K562 (cell line): Measurements from ENCODE around the gene SLC16A14. TPM values are rescaled to one million over a fixed set of nuclear protein-coding genes. Genes with fewer than 3 reads are reported as not detected.

Experiments
- ATAC-seq: fragments of 200-7000 bp; cut with Tn5 transposase; 3 replicates; pipeline ENCODE4 v1.9.1; 2020; ENCODE audit warnings: moderate library complexity
- BruUV-seq: library from RNA; stranded (reverse); fragments of 400-500 nt; replicated peaks from 2 replicates; lab custom pipeline; 2021; lab: Mats Ljungman, UMichigan
- CTCF ChIA-PET: fragments of 300-600 bp; formaldehyde crosslinking; extraction: SDS; loops from one replicate; lab custom pipeline; 2021; ENCODE audit warnings: low intra/inter-chr PET ratio; lab: Yijun Ruan, JAX
- POLR2A ChIA-PET: fragments of 300-600, 350-650 bp; sonication (Branson Sonifier 250); formaldehyde crosslinking; extraction: SDS; loops from one replicate; lab custom pipeline; 2021; ENCODE audit warnings: antibody characterized with exemption, inconsistent platforms; lab: Yijun Ruan, JAX
- DNase-seq, 4 experiments: peaks; one replicate each; pipeline versions ENCODE4 v3.0.0 to v3.0.0-alpha.2; 2011 to 2018; ENCODE audit warnings: low spot score in 3 of 4, mixed read lengths in 3 of 4; ENCODE audit errors: extremely low read depth in 1 of 4
- FAIRE-seq: peaks from 2 replicates; lab custom pipeline; 2011; peaks lifted over from hg19 to GRCh38; lab: Jason Lieb, UNC
- H2AFZ ChIP-seq: 2 replicates; pipeline ENCODE4 v1.6.0; 2011; ENCODE audit warnings: low read depth, low read length, control low read depth, inconsistent platforms
- H3K27ac ChIP-seq: fragments of 200-600 bp; 3 replicates; pipeline ENCODE4 v1.8.0; 2011; ENCODE audit warnings: low read depth, mild to moderate bottlenecking, control low read depth, inconsistent platforms, low read length, moderate library complexity, mixed read lengths; ENCODE audit errors: extremely low read depth
- H3K27me3 ChIP-seq, 2 experiments: fragments of 300-600 bp in 1 of 2; 2 replicates in 1 of 2; 3 replicates in 1 of 2; pipeline versions ENCODE4 v1.6.0 to v1.8.0; 2011; ENCODE audit warnings: inconsistent platforms in 2 of 2, low read length in 2 of 2, mild to moderate bottlenecking in 1 of 2, mixed read lengths in 1 of 2, moderate library complexity in 1 of 2; ENCODE audit not compliant: control insufficient read depth in 2 of 2, insufficient read depth in 2 of 2
- H3K36me3 ChIP-seq: fragments of 300-600 bp; 3 replicates; pipeline ENCODE4 v1.8.0; 2011; ENCODE audit warnings: mild to moderate bottlenecking, low read length, inconsistent platforms; ENCODE audit not compliant: control insufficient read depth, insufficient read depth
- H3K4me1 ChIP-seq, 2 experiments: fragments of 200-600 bp in 1 of 2; replicated peaks in 1 of 2; 2 replicates in 1 of 2; 3 replicates in 1 of 2; pipeline versions ENCODE4 v1.5.1 to v1.8.0; 2011; ENCODE audit warnings: inconsistent platforms in 2 of 2, low read length in 2 of 2, mild to moderate bottlenecking in 1 of 2, mixed read lengths in 1 of 2, moderate library complexity in 1 of 2; ENCODE audit not compliant: control insufficient read depth in 2 of 2, insufficient read depth in 2 of 2
- H3K4me2 ChIP-seq: 2 replicates; pipeline ENCODE4 v1.6.1; 2011; ENCODE audit warnings: low read length, control low read depth, inconsistent platforms, mixed read lengths; ENCODE audit not compliant: insufficient read depth
- H3K4me3 ChIP-seq: fragments of 200-600 bp; sonication (generic), shearing (Covaris generic); 2 replicates; pipeline ENCODE4 v1.5.1; 2016; ENCODE audit warnings: control low read depth, inconsistent platforms
- H3K79me2 ChIP-seq: fragments of 200-600 bp; 3 replicates; pipeline ENCODE4 v1.8.0; 2011; ENCODE audit warnings: low read length, inconsistent platforms; ENCODE audit not compliant: control insufficient read depth, insufficient read depth
- H3K9ac ChIP-seq, 2 experiments: 2 replicates each; pipeline versions ENCODE4 v1.6.0 to v1.6.1; 2011; ENCODE audit warnings: low read depth in 2 of 2, low read length in 2 of 2, control low read depth in 1 of 2, inconsistent platforms in 1 of 2, mild to moderate bottlenecking in 1 of 2, mixed read lengths in 1 of 2; ENCODE audit not compliant: insufficient read depth in 1 of 2
- H3K9me1 ChIP-seq: one replicate; pipeline ENCODE4 v1.6.0; 2011; ENCODE audit warnings: inconsistent platforms, mild to moderate bottlenecking, low read length, moderate library complexity; ENCODE audit not compliant: control insufficient read depth, insufficient read depth
- H3K9me3 ChIP-seq: replicated peaks from 2 replicates; pipeline ENCODE4 v1.5.1; 2011; ENCODE audit warnings: low read depth, low read length, inconsistent platforms; ENCODE audit not compliant: control insufficient read depth, insufficient read depth
- H4K20me1 ChIP-seq: replicated peaks from 2 replicates; pipeline ENCODE4 v1.6.1; 2011; ENCODE audit warnings: low read length, inconsistent platforms, mixed read lengths; ENCODE audit not compliant: control insufficient read depth, insufficient read depth
- CSDE1 ChIP-seq, 2 experiments: fragments of 450-650 bp; IDR thresholded peaks; 2 replicates each; pipeline ENCODE4 v1.6.1; 2016; ENCODE audit warnings: mild to moderate bottlenecking in 1 of 2
- HDAC6 ChIP-seq: IDR thresholded peaks from 2 replicates; pipeline ENCODE4 v1.6.1; 2012; ENCODE audit warnings: low read depth, mild to moderate bottlenecking, control low read depth, inconsistent platforms, low read length, moderate library complexity
- KDM4B ChIP-seq, 2 experiments: fragments of 450-650 bp in 1 of 2; sonication (generic) in 1 of 2; IDR thresholded peaks; 2 replicates each; pipeline ENCODE4 v1.6.1; 2016 to 2017; ENCODE audit warnings: borderline replicate concordance in 2 of 2, antibody characterized with exemption in 1 of 2, low read depth in 1 of 2, mild to moderate bottlenecking in 1 of 2
- KLF10 ChIP-seq: fragments of 250-450 bp; sonication (Bioruptor Pico); IDR thresholded peaks from 2 replicates; pipeline ENCODE4 v1.6.1; 2021; ENCODE audit warnings: matching md5 sums
- MYBL2 ChIP-seq, 2 experiments: fragments of 450-650 bp in 1 of 2; sonication (generic) in 1 of 2; formaldehyde crosslinking in 1 of 2; IDR thresholded peaks; 2 replicates each; pipeline versions ENCODE4 v1.6.1 to v1.8.1; 2017 to 2022; ENCODE audit warnings: borderline replicate concordance in 1 of 2, inconsistent platforms in 1 of 2, low read depth in 1 of 2, mild to moderate bottlenecking in 1 of 2, missing genetic modification reagents in 1 of 2, moderate library complexity in 1 of 2
- RBM25 ChIP-seq: fragments of 200-400 bp; formaldehyde crosslinking; IDR thresholded peaks from 2 replicates; pipeline ENCODE4 v1.6.1; 2018; ENCODE audit warnings: low read length, low read depth, moderate library complexity; ENCODE audit not compliant: severe bottlenecking
- TBL1XR1 ChIP-seq, 2 experiments: IDR thresholded peaks; 2 replicates each; pipeline ENCODE4 v1.6.1; 2012; ENCODE audit warnings: improper control_type of control experiment in 2 of 2, low read length in 2 of 2, mild to moderate bottlenecking in 1 of 2
- TEAD4 ChIP-seq, 2 experiments: sonication (generic) in 1 of 2; formaldehyde crosslinking in 1 of 2; IDR thresholded peaks; 2 replicates each; pipeline versions ENCODE4 v1.6.1 to v1.8.0; 2012 to 2022; ENCODE audit warnings: borderline replicate concordance in 1 of 2, inconsistent platforms in 1 of 2, low read length in 1 of 2, mild to moderate bottlenecking in 1 of 2, missing genetic modification reagents in 1 of 2
- ZC3H11A ChIP-seq: IDR thresholded peaks from 2 replicates; pipeline ENCODE4 v1.6.1; 2012; ENCODE audit warnings: low read depth, low read length, improper control_type of control experiment
- ZNF24 ChIP-seq: fragments of 450-650 bp; IDR thresholded peaks from 2 replicates; pipeline ENCODE4 v1.6.1; 2016
- ZNF311 ChIP-seq: fragments of 250-450 bp; sonication (Bioruptor Pico); IDR thresholded peaks from 2 replicates; pipeline ENCODE4 v1.4.0; 2020; ENCODE audit warnings: mild to moderate bottlenecking, moderate library complexity
- ZNF41 ChIP-seq: fragments of 250-450 bp; sonication (Bioruptor Pico); conservative IDR thresholded peaks from 2 replicates; pipeline ENCODE4 v1.4.0; 2020; ENCODE audit warnings: mild to moderate bottlenecking
- WGBS: fragments of 100-300 bp; shearing (Covaris generic); methylation state at CpG from one replicate; pipeline ENCODE4 v1.1.6; 2016; ENCODE audit warnings: low coverage, mixed read lengths; ENCODE audit not compliant: insufficient coverage; ENCODE audit errors: missing lambda C conversion rate; 5-methylcytosine and 5-hydroxymethylcytosine counted together
- in situ Hi-C: fragments of 300-500 bp; cut with MboI; formaldehyde crosslinking; loops from 4 replicates; pipeline ENCODE4 v1.15.0; 2018; ENCODE audit warnings: inconsistent platforms, mixed read lengths
- intact Hi-C: fragments of 100-400 bp; cut with micrococcal nuclease; formaldehyde crosslinking; loops from 2 replicates; pipeline ENCODE4 v1.14.2; 2022
- polyA plus RNA-seq, 8 experiments: library from polyadenylated mRNA; depleted of rRNA in 4 of 8; stranded (reverse) in 5 of 8; unstranded in 3 of 8; fragments of >200 nt; fragmentation: Nextera tagmentation in 2 of 8; fragmentation: Illumina TruSeq in 1 of 8; extraction: Ambion mirVana in 2 of 8; extraction: Trizol in 1 of 8; gene quantifications; 2 replicates each; pipeline versions ENCODE4 v1.2.1 to v1.2.3, GENCODE V29; 2011 to 2014; ENCODE audit warnings: inconsistent platforms in 1 of 8, missing spikeins in 1 of 8
- total RNA-seq, 7 experiments: library from RNA; depleted of rRNA in 6 of 7; stranded (reverse); fragments of >200 nt in 6 of 7; fragmentation: Illumina TruSeq in 2 of 7; extraction: Trizol in 2 of 7; gene quantifications; 2 replicates each; pipeline versions ENCODE4 v1.2.1 to v1.2.3, GENCODE V29; 2011 to 2021; ENCODE audit warnings: low replicate concordance in 1 of 7
- TF ChIP-seq, protein P1 (sequence below): fragments of 150-350 bp; conservative IDR thresholded peaks from 2 replicates; pipeline ENCODE4 v1.6.1; 2014; ENCODE audit warnings: low read length

The SLC16A14 gene
- total and polyA plus RNA-seq, 9 of the 15 experiments (the other 6 are each of a cell fraction or from before 2014, with no cell fraction given) = not detected

DNA sequence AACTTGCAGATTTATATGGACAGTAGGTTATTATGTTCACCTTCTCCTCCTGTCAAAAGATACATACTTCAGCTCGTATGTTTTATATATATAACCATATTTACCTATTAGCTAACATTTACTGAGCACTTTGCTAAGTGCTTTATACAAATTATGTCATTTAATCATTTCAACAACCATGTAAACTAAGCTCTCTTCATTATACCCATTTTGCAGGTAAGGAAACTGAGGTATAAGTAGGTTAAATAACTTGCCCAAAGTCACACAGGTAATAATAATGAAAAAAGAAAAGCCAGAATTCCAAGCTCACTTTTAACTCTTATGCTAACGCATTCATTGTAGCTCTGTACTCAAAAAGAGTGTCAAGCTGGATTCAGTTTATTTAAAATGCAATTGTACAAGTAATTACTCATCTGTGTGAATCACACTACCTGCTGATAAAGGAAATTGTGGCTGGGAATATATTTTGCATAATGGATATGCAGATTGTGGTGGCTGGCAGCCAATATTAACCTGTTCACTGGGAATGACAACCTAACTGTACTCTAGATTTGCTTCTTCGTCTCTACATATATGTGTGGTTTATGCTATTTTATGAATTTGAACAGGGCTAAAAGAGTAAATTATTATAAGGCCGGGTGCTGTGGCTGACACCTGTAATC, 20.6 kb downstream of the SLC16A14 start:
- ChIA-PET CTCF (no interaction called here), POLR2A (no interaction called here)
- WGBS = 2% methylated on average over 4 of the region's 4 CpGs
- DNase-seq (no peak), ATAC-seq (no peak), FAIRE-seq (no peak)
- intact Hi-C loops (no loop called here), in situ Hi-C loops (loop anchor here (5.0 kb wide), 1 partner anchor 41 kb away; no protein-coding TSS in a partner anchor)
- BruUV-seq = no TSS peak
- Histone ChIP-seq H3K9me1 (no peaks in the 10 kb centered on the region), H3K79me2 (no peaks in the 10 kb centered on the region), H3K4me1 (peaks cover 0 to 3% of the 10 kb centered on the region in 2 experiments; a peak in 1 of 5 replicates), H3K36me3 (no peaks in the 10 kb centered on the region), H3K9ac (no peak overlapping the region), H3K4me3 (no peak overlapping the region), H3K9me3 (no peaks in the 10 kb centered on the region), H4K20me1 (no peaks in the 10 kb centered on the region), H3K27ac (no peak overlapping the region), H3K4me2 (no peak overlapping the region), H3K27me3 (peaks cover 0 to 19% of the 10 kb centered on the region in 2 experiments; a peak in 3 of 5 replicates), H2AFZ (no peak overlapping the region)
- no peak for TF ChIP-seq KDM4B (IDR thresholded peaks at IDR 0.05; ENCODE audit: borderline replicate concordance in 2 of 2, low read depth in 1 of 2)
- no peak for TF ChIP-seq HDAC6
- TF ChIP-seq TBL1XR1 (IDR thresholded peaks at IDR 0.05; ENCODE audit: low read length in 2 of 2) = no peak
- peak; percentile 54 for TF ChIP-seq RBM25

DNA sequence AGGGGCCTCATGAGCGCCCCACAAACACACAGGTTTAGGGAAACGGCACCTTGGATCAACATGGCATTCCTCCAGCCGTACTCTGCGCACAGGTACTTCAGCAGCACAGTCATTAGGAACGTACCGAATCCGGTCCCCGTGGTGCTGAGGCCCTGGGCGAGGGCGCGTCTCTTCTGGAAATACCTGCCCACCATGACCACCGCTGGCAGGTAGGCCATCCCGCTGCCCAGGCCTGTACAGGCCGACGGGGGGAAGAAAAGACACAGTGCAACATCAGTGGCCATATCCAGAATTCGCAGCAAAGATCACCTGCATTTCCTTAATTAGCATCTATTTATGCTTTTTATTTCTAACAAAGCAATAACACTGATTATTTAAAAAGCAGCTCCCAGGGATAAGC, 22.2 kb downstream of the SLC16A14 start:
- Histone ChIP-seq H3K27ac (no peak overlapping the region), H2AFZ (no peak overlapping the region), H3K36me3 (no peaks in the 10 kb centered on the region), H3K4me3 (no peak overlapping the region), H3K27me3 (peaks cover 0 to 19% of the 10 kb centered on the region in 2 experiments; a peak in 4 of 5 replicates), H3K9ac (no peak overlapping the region), H3K4me1 (peaks cover 0 to 3% of the 10 kb centered on the region in 2 experiments; a peak in 1 of 5 replicates), H3K79me2 (no peaks in the 10 kb centered on the region), H3K9me1 (no peaks in the 10 kb centered on the region), H3K9me3 (no peaks in the 10 kb centered on the region), H4K20me1 (no peaks in the 10 kb centered on the region), H3K4me2 (no peak overlapping the region)
- ATAC-seq (no peak), DNase-seq (no peak), FAIRE-seq (no peak)
- BruUV-seq = no TSS peak
- ChIA-PET CTCF (no interaction called here), POLR2A (no interaction called here)
- 32% methylated on average over 13 of the region's 16 CpGs for WGBS
- intact Hi-C loops (no loop called here), in situ Hi-C loops (loop anchor here (5.0 kb wide), 1 partner anchor 39 kb away; no protein-coding TSS in a partner anchor)
- no peak for TF ChIP-seq ZNF311
- no peak for TF ChIP-seq MYBL2 (IDR thresholded peaks at IDR 0.05; ENCODE audit: low read depth)
- no peak for TF ChIP-seq MYBL2 (CRISPR knock-in tag; IDR thresholded peaks at IDR 0.05; ENCODE audit: borderline replicate concordance)
- TF ChIP-seq, protein P1, sequence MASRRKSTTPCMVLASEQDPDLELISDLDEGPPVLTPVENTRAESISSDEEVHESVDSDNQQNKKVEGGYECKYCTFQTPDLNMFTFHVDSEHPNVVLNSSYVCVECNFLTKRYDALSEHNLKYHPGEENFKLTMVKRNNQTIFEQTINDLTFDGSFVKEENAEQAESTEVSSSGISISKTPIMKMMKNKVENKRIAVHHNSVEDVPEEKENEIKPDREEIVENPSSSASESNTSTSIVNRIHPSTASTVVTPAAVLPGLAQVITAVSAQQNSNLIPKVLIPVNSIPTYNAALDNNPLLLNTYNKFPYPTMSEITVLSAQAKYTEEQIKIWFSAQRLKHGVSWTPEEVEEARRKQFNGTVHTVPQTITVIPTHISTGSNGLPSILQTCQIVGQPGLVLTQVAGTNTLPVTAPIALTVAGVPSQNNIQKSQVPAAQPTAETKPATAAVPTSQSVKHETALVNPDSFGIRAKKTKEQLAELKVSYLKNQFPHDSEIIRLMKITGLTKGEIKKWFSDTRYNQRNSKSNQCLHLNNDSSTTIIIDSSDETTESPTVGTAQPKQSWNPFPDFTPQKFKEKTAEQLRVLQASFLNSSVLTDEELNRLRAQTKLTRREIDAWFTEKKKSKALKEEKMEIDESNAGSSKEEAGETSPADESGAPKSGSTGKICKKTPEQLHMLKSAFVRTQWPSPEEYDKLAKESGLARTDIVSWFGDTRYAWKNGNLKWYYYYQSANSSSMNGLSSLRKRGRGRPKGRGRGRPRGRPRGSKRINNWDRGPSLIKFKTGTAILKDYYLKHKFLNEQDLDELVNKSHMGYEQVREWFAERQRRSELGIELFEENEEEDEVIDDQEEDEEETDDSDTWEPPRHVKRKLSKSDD = no peak
- no peak for TF ChIP-seq ZNF24
- TF ChIP-seq KLF10 (CRISPR knock-in tag) = no peak
- no peak for TF ChIP-seq ZC3H11A
- TF ChIP-seq ZNF41 (CRISPR knock-in tag) = no peak
- TF ChIP-seq CSDE1 (IDR thresholded peaks at IDR 0.05) = no peak
- no peak for TF ChIP-seq TEAD4 (IDR thresholded peaks at IDR 0.05; ENCODE audit: low read length)
- TF ChIP-seq TEAD4 (CRISPR knock-in tag; IDR thresholded peaks at IDR 0.05; ENCODE audit: borderline replicate concordance) = no peak
